BJ (cell line): ENCODE measurements around the gene CRTC1. TPM values are rescaled to one million over a fixed set of nuclear protein-coding genes. Genes with fewer than 3 reads are reported as not detected.

Experiments used
- CTCF ChIA-PET: fragments of 350-600 bp; formaldehyde crosslinking; extraction: SDS; loops from one replicate; lab custom pipeline; 2021; ENCODE audit warnings: antibody characterized with exemption, inconsistent platforms; lab: Yijun Ruan, JAX
- POLR2A ChIA-PET: fragments of 300-600 bp; sonication (Branson Sonifier 250); formaldehyde crosslinking; extraction: SDS; loops from one replicate; lab custom pipeline; 2021; ENCODE audit warnings: antibody characterized with exemption; lab: Charles Lee
- DNase-seq: peaks from one replicate; pipeline ENCODE4 v3.0.0-alpha.2; 2011; ENCODE audit warnings: low read depth
- H3K27me3 ChIP-seq: 2 replicates; pipeline ENCODE4 v1.6.0; 2011; ENCODE audit warnings: low read length; ENCODE audit not compliant: control insufficient read depth, insufficient read depth
- H3K36me3 ChIP-seq: 2 replicates; pipeline ENCODE4 v1.5.1; 2011; ENCODE audit warnings: low read length; ENCODE audit not compliant: control insufficient read depth, insufficient read depth
- H3K4me3 ChIP-seq: 2 replicates; pipeline ENCODE4 v1.5.1; 2011; ENCODE audit warnings: low read depth, mild to moderate bottlenecking, control low read depth, low read length
- CTCF ChIP-seq: IDR thresholded peaks from 2 replicates; pipeline ENCODE4 v1.5.1; 2011; ENCODE audit warnings: low read depth, mild to moderate bottlenecking, control low read depth, inconsistent platforms, low read length, moderate library complexity; ENCODE audit not compliant: insufficient read depth
- polyA plus RNA-seq: library from polyadenylated mRNA; depleted of rRNA; stranded (reverse); fragments of >200 nt; gene quantifications from 2 replicates; pipeline ENCODE4 v1.2.3, GENCODE V29; 2011

Gene CRTC1
- polyA plus RNA-seq, 1 experiment: 1.5 TPM

DNA sequence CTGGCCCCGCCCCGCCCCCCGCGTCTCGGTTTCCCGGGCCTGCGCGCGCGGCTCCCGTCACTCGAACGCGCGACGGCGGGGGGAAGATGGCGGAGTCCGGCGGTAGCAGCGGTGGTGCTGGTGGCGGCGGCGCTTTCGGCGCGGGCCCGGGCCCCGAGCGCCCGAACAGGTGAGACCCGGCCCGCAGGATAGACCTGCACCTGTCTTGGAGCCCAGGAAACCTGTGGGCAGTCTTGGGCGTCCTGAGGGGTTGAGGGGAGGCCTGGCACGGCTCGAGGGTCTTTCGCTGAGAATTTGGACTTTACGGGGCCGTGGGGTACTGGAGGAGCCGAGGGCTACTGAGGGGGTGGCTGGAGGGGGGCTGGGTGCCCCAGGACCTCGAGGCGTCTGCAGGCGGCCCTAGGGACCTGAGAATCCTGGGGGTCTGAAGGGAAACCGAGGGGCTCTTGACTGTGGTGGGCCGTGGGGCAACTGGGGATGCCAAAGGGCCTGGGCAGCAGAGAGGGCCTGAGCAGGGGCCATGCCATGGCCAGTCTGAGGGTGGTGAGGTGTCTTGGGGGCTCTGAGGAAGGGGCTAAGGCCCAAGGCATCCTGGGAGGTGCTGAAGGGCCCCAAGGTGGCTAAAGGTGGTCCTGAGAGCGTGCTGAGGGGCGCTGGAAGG is 46.4 kb upstream of the CRTC1 start, which contains the start of gene KLHL26:
KLHL26 (plus strand) TSS at position 60 of the 661 bp plus-strand sequence; CDS start at position 87, 27 bp downstream.
- Histone ChIP-seq H3K4me3 (peak within 1 kb of the TSS; percentile 91), H3K27me3 (no peaks in the 10 kb centered on the region), H3K36me3 (no peaks in the 10 kb centered on the region)
- TF ChIP-seq CTCF: no peak
- DNase-seq: no peak
- ChIA-PET POLR2A (no interaction called here), CTCF (no interaction called here)

- no peak for TF ChIP-seq CTCF
- Histone ChIP-seq H3K4me3 (peak overlapping the region; percentile 91), H3K27me3 (no peaks in the 10 kb centered on the region), H3K36me3 (no peaks in the 10 kb centered on the region)
- CTCF ChIA-PET: no interaction called here
- POLR2A ChIA-PET: no interaction called here
- no peak for DNase-seq
Measured at GRCh38 chr19:18637673-18638630, 45.5 kb upstream of the CRTC1 start.

- DNase-seq: no peak
- Histone ChIP-seq H3K36me3 (no peaks in the 10 kb centered on the region), H3K27me3 (no peaks in the 10 kb centered on the region), H3K4me3 (no peak overlapping the region)
- ChIA-PET POLR2A (no interaction called here), CTCF (interaction anchor here (1.8 kb wide), 1 partner anchor 9 kb away, joined by 5 read pairs; no protein-coding TSS in a partner anchor)
- TF ChIP-seq CTCF: no peak
Measured at GRCh38 chr19:18639706-18640243, 43.7 kb upstream of the CRTC1 start.

- ChIA-PET CTCF (no interaction called here), POLR2A (no interaction called here)
- H3K27me3 ChIP-seq: no peaks in the 10 kb centered on the region
- H3K4me3 ChIP-seq: no peak overlapping the region
- no peak for TF ChIP-seq CTCF
- DNase-seq: no peak
- no peaks in the 10 kb centered on the region for H3K36me3 ChIP-seq
Measured at GRCh38 chr19:18644196-18645034, 39.1 kb upstream of the CRTC1 start.
